CD4-positive, alpha-beta T cell (primary cell): ENCODE data around the gene KRTAP13-3. TPM values are rescaled to one million over a fixed set of nuclear protein-coding genes. Genes with fewer than 3 reads are reported as not detected.

ENCODE experiments used
- ATAC-seq: fragments of 200-7000 bp; cut with Tn5 transposase; one replicate; pipeline ENCODE4 v1.10.0; 2022; ENCODE audit warnings: mild to moderate bottlenecking; ENCODE audit not compliant: poor library complexity
- CTCF ChIA-PET: fragments of 350-600 bp; sonication (Branson Sonifier 250); formaldehyde crosslinking; loops from one replicate; lab custom pipeline; 2021; ENCODE audit warnings: antibody characterized with exemption, inconsistent platforms; lab: Charles Lee
- POLR2A ChIA-PET: fragments of 350-600 bp; sonication (Branson Sonifier 250); formaldehyde crosslinking; loops from one replicate; lab custom pipeline; 2021; ENCODE audit warnings: antibody characterized with exemption, inconsistent platforms; lab: Charles Lee
- DNase-seq, 14 experiments: peaks; one replicate each; pipeline ENCODE4 v3.0.0-alpha.2; 2013 to 2020; ENCODE audit warnings: mixed read lengths in 2 of 14
- H3K27ac ChIP-seq, 2 donors: one replicate each; pipeline versions ENCODE4 v1.5.1 to v1.7.0; 2013; ENCODE audit warnings: low read length in 2 of 2, low read depth in 1 of 2, mild to moderate bottlenecking in 1 of 2
- H3K27me3 ChIP-seq, 2 experiments: 1 replicate in 1 of 2; 2 replicates in 1 of 2; pipeline versions ENCODE4 v1.6.1 to v1.7.0; 2013; ENCODE audit warnings: low read length in 2 of 2, control low read depth in 1 of 2, mild to moderate bottlenecking in 1 of 2, moderate library complexity in 1 of 2; ENCODE audit not compliant: insufficient read depth in 2 of 2, control insufficient read depth in 1 of 2
- H3K36me3 ChIP-seq: one replicate; pipeline ENCODE4 v1.6.1; 2013; ENCODE audit warnings: low read length, control low read depth; ENCODE audit not compliant: insufficient read depth
- H3K4me1 ChIP-seq: one replicate; pipeline ENCODE4 v1.6.1; 2013; ENCODE audit warnings: low read length, control low read depth; ENCODE audit not compliant: insufficient read depth
- H3K4me3 ChIP-seq: one replicate; pipeline ENCODE4 v1.5.1; 2013; ENCODE audit warnings: mild to moderate bottlenecking, low read length, moderate library complexity
- H3K9me3 ChIP-seq, 2 experiments: 1 replicate in 1 of 2; 2 replicates in 1 of 2; pipeline versions ENCODE4 v1.6.1 to v1.7.0; 2013; ENCODE audit warnings: low read length in 2 of 2, mild to moderate bottlenecking in 2 of 2, control low read depth in 1 of 2, moderate library complexity in 1 of 2; ENCODE audit not compliant: control insufficient read depth in 1 of 2, insufficient read depth in 1 of 2
- H3K27ac Mint-ChIP-seq: one replicate; pipeline ENCODE4 v1.8.0; 2020; ENCODE audit warnings: mixed read lengths
- H3K27me3 Mint-ChIP-seq: one replicate; pipeline ENCODE4 v1.8.0; 2021; ENCODE audit warnings: mixed read lengths
- H3K36me3 Mint-ChIP-seq: one replicate; pipeline ENCODE4 v1.8.0; 2021; ENCODE audit warnings: low read depth, mixed read lengths
- H3K4me1 Mint-ChIP-seq: one replicate; pipeline ENCODE4 v1.8.0; 2021; ENCODE audit warnings: low read depth, mixed read lengths
- H3K4me3 Mint-ChIP-seq: one replicate; pipeline ENCODE4 v1.8.0; 2020; ENCODE audit warnings: mild to moderate bottlenecking, mixed read lengths
- H3K9me3 Mint-ChIP-seq: one replicate; pipeline ENCODE4 v1.8.0; 2020; ENCODE audit warnings: mixed read lengths
- intact Hi-C, 2 experiments: fragments of 100-400 bp; cut with DNase I in 1 of 2; cut with micrococcal nuclease in 1 of 2; formaldehyde crosslinking; loops; one replicate each; pipeline versions ENCODE4 v1.15.1 to v1.9.0; 2023 to 2025; cut with DNase I, micrococcal nuclease
- polyA plus RNA-seq, 2 donors: library from polyadenylated mRNA; unstranded; fragments of 120-200 nt; gene quantifications; one replicate each; pipeline ENCODE4 v1.2.1, GENCODE V29; 2013
- total RNA-seq, 174 experiments: library from RNA in 2 of 174; stranded (reverse) in 2 of 174; gene quantifications; one replicate each; pipeline ENCODE4 v1.2.3 and lab custom pipeline; 2021 to 2026
- TF ChIP-seq, protein P1 (sequence below): fragments of 200-600 bp; IDR thresholded peaks from one replicate; pipeline ENCODE4 v1.8.0; 2022; ENCODE audit warnings: antibody characterized with exemption, mild to moderate bottlenecking

The KRTAP13-3 gene, protein sequence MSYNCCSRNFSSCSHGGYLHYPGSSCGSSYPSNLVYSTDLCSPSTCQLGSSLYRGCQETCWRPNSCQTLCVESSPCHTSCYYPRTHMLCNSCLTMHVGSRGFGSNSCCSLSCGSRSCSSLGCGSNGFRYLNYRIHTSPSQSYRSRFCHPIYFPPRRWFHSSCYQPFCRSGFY
- total RNA-seq, result not detected
- polyA plus RNA-seq (2013, experiment 1 of 2), result not detected
- polyA plus RNA-seq (2013, experiment 2 of 2), result not detected
- 0 to 0.07 (median 0) reads per million in 172 experiments for total RNA-seq (lab: John Stamatoyannopoulos, UW)

GRCh38 chr21:30425826-30426225 is at the start of gene KRTAP13-3:
Gene KRTAP13-3 (minus strand): TSS chr21:30425926. CDS start chr21:30425912, 14 bp downstream.
- no peaks in the 10 kb centered on the region for H3K4me1 Mint-ChIP-seq
- Histone ChIP-seq H3K36me3 (no peaks in the 10 kb centered on the region), H3K27me3 (no peaks in the 10 kb centered on the region), H3K9me3 (peaks cover 0 to 4% of the 10 kb centered on the region in 2 experiments), H3K4me1 (no peaks in the 10 kb centered on the region), H3K4me3 (no peak within 1 kb of the TSS), H3K27ac (no peak within 1 kb of the TSS)
- CTCF ChIA-PET, result no interaction called here
- ATAC-seq (no peak), DNase-seq (no peak)
- TF ChIP-seq, protein P1, sequence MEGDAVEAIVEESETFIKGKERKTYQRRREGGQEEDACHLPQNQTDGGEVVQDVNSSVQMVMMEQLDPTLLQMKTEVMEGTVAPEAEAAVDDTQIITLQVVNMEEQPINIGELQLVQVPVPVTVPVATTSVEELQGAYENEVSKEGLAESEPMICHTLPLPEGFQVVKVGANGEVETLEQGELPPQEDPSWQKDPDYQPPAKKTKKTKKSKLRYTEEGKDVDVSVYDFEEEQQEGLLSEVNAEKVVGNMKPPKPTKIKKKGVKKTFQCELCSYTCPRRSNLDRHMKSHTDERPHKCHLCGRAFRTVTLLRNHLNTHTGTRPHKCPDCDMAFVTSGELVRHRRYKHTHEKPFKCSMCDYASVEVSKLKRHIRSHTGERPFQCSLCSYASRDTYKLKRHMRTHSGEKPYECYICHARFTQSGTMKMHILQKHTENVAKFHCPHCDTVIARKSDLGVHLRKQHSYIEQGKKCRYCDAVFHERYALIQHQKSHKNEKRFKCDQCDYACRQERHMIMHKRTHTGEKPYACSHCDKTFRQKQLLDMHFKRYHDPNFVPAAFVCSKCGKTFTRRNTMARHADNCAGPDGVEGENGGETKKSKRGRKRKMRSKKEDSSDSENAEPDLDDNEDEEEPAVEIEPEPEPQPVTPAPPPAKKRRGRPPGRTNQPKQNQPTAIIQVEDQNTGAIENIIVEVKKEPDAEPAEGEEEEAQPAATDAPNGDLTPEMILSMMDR, result no peak
- H3K36me3 Mint-ChIP-seq, result no peaks in the 10 kb centered on the region
- H3K27ac Mint-ChIP-seq, result no peak within 1 kb of the TSS
- POLR2A ChIA-PET, result no interaction called here
- H3K9me3 Mint-ChIP-seq, result peaks cover 3% of the 10 kb centered on the region
- H3K27me3 Mint-ChIP-seq, result peaks cover 4% of the 10 kb centered on the region
- H3K4me3 Mint-ChIP-seq, result no peak within 1 kb of the TSS
- intact Hi-C loops, result no loop called here

DNA sequence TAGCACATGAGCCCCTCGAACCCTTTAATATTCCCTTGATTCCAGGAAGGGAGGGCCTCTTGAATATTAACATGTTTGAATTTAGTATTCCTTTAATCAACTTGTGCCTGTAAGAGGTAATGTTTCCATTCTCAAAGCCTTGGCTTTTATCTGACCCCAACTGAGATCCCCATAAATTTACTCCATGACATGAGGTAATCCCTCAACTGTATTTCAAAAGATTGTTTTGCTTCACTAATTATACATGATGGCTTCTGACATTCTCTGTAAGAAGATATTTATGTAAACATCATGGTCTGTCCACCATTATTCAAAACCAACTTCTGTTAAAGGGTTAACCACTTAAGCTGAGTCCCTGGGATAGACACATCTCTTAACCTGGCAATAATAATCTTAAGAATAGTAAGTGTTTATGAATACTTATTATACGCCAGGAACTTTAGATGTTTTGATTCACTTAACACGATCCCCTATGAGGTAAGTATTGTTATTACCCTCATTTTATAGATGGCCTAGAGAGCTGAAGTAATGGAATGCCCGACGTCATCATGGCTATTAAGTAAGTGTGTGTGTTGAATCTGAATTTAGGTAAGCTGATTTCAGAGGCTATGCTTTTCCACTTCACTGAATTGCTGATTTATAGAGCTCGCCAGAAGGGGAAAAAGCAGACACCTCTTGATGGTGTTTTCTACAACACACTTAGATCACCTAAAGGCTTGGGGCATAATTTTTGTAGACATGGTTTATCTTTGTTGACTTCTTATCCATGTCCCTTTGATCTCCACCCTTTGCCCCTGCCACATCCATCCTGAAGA is 43.4 kb upstream of the KRTAP13-3 start:
- no peak overlapping the region for H3K27ac ChIP-seq
- ATAC-seq, result no peak
- no peaks in the 10 kb centered on the region for H3K4me1 ChIP-seq
- H3K27ac Mint-ChIP-seq, result no peak overlapping the region
- intact Hi-C loops, result no loop called here
- POLR2A ChIA-PET, result no interaction called here
- H3K36me3 Mint-ChIP-seq, result no peaks in the 10 kb centered on the region
- no peaks in the 10 kb centered on the region for H3K9me3 ChIP-seq
- DNase-seq, result no peak
- H3K36me3 ChIP-seq, result no peaks in the 10 kb centered on the region
- no peaks in the 10 kb centered on the region for H3K4me1 Mint-ChIP-seq
- CTCF ChIA-PET, result no interaction called here
- H3K27me3 ChIP-seq, result no peaks in the 10 kb centered on the region
- TF ChIP-seq, protein P1, result no peak
- no peaks in the 10 kb centered on the region for H3K9me3 Mint-ChIP-seq
- peaks cover 5% of the 10 kb centered on the region for H3K27me3 Mint-ChIP-seq
- no peak overlapping the region for H3K4me3 Mint-ChIP-seq
- H3K4me3 ChIP-seq, result no peak overlapping the region

- peaks cover 5% of the 10 kb centered on the region for H3K27me3 Mint-ChIP-seq
Observed at GRCh38 chr21:30463713-30464112, 38.0 kb upstream of the KRTAP13-3 start.

More at GRCh38 chr21:30463713-30464112, 38.0 kb upstream of the KRTAP13-3 start:
- no peak overlapping the region for H3K4me3 Mint-ChIP-seq
- TF ChIP-seq, protein P1, result no peak
- intact Hi-C loops, result no loop called here
- no peaks in the 10 kb centered on the region for H3K36me3 ChIP-seq
- H3K27me3 ChIP-seq, result no peaks in the 10 kb centered on the region
- peaks cover 0 to 4% of the 10 kb centered on the region in 2 experiments for H3K9me3 ChIP-seq
- CTCF ChIA-PET, result no interaction called here
- H3K4me3 ChIP-seq, result no peak overlapping the region
- H3K27ac ChIP-seq, result no peak overlapping the region
- DNase-seq (no peak), ATAC-seq (no peak)
- no peak overlapping the region for H3K27ac Mint-ChIP-seq
- H3K9me3 Mint-ChIP-seq, result no peaks in the 10 kb centered on the region
- no peaks in the 10 kb centered on the region for H3K4me1 ChIP-seq
- POLR2A ChIA-PET, result no interaction called here
- H3K36me3 Mint-ChIP-seq, result no peaks in the 10 kb centered on the region
- no peaks in the 10 kb centered on the region for H3K4me1 Mint-ChIP-seq
